Peyer's patch (tissue), 4 donors: Measurements from ENCODE around the gene ZNF484. TPM values are rescaled to one million over a fixed set of nuclear protein-coding genes. Genes with fewer than 3 reads are reported as not detected.

Experiments
- DNase-seq, 3 donors: peaks; one replicate each; pipeline ENCODE4 v3.0.0-alpha.2; 2017 to 2019
- H3K27ac ChIP-seq, 4 donors: fragments of 200-600 bp; sonication (generic); one replicate each; pipeline ENCODE4 v1.5.1; 2016 to 2019
- H3K27me3 ChIP-seq, 2 donors: fragments of 200-600 bp; sonication (generic); one replicate each; pipeline ENCODE4 v1.5.1; 2019
- H3K36me3 ChIP-seq, 3 donors: fragments of 200-600 bp; sonication (generic); one replicate each; pipeline ENCODE4 v1.5.1; 2016 to 2019
- H3K4me1 ChIP-seq, 4 donors: fragments of 200-600 bp; sonication (generic); one replicate each; pipeline ENCODE4 v1.5.1; 2016 to 2019
- H3K4me3 ChIP-seq, 4 donors: fragments of 200-600 bp; sonication (generic); 1 replicate in 3 of 4; 2 replicates in 1 of 4; pipeline ENCODE4 v1.5.1; 2016 to 2019; ENCODE audit warnings: mild to moderate bottlenecking in 1 of 4
- H3K9me3 ChIP-seq, 4 donors: fragments of 200-600 bp; sonication (generic); one replicate each; pipeline ENCODE4 v1.5.1; 2016 to 2019; ENCODE audit warnings: mild to moderate bottlenecking in 1 of 4
- POLR2A ChIP-seq, 2 donors: fragments of 450-650 bp; IDR thresholded peaks; one replicate each; pipeline ENCODE4 v1.5.1; 2017; ENCODE audit warnings: antibody characterized with exemption in 2 of 2, mild to moderate bottlenecking in 2 of 2, moderate library complexity in 2 of 2
- small RNA-seq, 2 donors: library from RNA; depleted of rRNA; stranded (forward); fragments of <200 nt; gene quantifications; one replicate each; pipeline ENCODE3, GENCODE V24; 2016
- total RNA-seq, 4 donors: library from RNA; depleted of rRNA; stranded (reverse); fragments of >200 nt; gene quantifications; one replicate each; pipeline ENCODE4 v1.1.0, GENCODE V29; 2016
- TF ChIP-seq, protein P1 (sequence below), 6 experiments: fragments of 450-650 bp in 4 of 6; fragments of 200-600 bp in 2 of 6; sonication (generic) in 1 of 6; IDR thresholded peaks; one replicate each; pipeline ENCODE4 v1.5.1; 2017 to 2019; ENCODE audit warnings: antibody characterized with exemption in 6 of 6, mild to moderate bottlenecking in 3 of 6, moderate library complexity in 1 of 6

Gene ZNF484
- total RNA-seq, 4 donors from 2014 or later = 9.8 to 23.9 (median 9.9) TPM

- no peak for DNase-seq
- Histone ChIP-seq H3K27me3 (no peaks in the 10 kb centered on the region), H3K9me3 (no peaks in the 10 kb centered on the region), H3K36me3 (no peaks in the 10 kb centered on the region), H3K4me3 (no peak overlapping the region), H3K27ac (no peak overlapping the region), H3K4me1 (no peaks in the 10 kb centered on the region)
- TF ChIP-seq, protein P1, sequence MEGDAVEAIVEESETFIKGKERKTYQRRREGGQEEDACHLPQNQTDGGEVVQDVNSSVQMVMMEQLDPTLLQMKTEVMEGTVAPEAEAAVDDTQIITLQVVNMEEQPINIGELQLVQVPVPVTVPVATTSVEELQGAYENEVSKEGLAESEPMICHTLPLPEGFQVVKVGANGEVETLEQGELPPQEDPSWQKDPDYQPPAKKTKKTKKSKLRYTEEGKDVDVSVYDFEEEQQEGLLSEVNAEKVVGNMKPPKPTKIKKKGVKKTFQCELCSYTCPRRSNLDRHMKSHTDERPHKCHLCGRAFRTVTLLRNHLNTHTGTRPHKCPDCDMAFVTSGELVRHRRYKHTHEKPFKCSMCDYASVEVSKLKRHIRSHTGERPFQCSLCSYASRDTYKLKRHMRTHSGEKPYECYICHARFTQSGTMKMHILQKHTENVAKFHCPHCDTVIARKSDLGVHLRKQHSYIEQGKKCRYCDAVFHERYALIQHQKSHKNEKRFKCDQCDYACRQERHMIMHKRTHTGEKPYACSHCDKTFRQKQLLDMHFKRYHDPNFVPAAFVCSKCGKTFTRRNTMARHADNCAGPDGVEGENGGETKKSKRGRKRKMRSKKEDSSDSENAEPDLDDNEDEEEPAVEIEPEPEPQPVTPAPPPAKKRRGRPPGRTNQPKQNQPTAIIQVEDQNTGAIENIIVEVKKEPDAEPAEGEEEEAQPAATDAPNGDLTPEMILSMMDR (IDR thresholded peaks at IDR 0.05) = no peak
- no peak for TF ChIP-seq POLR2A (IDR thresholded peaks at IDR 0.05)
Observed at GRCh38 chr9:92795598-92796336, 82.1 kb downstream of the ZNF484 start.

Small RNA genes within 50 kb of the gene (small RNA-seq; reads per million reads assigned to genes)
- 0 reads per million in 2 donors for gene RNU6-714P

Other genes with a start within 250 kb of the ZNF484 start
- 10 to 100 TPM in 2 of 4 donors, 1 to 10 TPM in 2; 6.3 to 15.7 (median 10.1) TPM for gene IPPK, start 207.9 kb downstream of the ZNF484 start, total RNA-seq
- 10 to 100 TPM in 2 of 4 donors, 1 to 10 TPM in 2; 4.2 to 41.3 (median 8.8) TPM for gene BICD2, start 113.2 kb downstream of the ZNF484 start, total RNA-seq
- 10 to 100 TPM in 1 of 4 donors, 1 to 10 TPM in 3; 4.6 to 48.7 (median 7.8) TPM for gene FGD3, start 69.5 kb upstream of the ZNF484 start, total RNA-seq
- 10 to 100 TPM in 1 of 4 donors, 1 to 10 TPM in 3; 5.5 to 21.5 (median 7.9) TPM for gene SUSD3, start 180.7 kb upstream of the ZNF484 start, total RNA-seq
- gene CARD19, start 218.2 kb upstream of the ZNF484 start, total RNA-seq = 10 to 100 TPM; 34.7 to 74.4 (median 58.9) TPM